ENCODE results near the gene MAP7D2. TPM values are rescaled to one million over a fixed set of nuclear protein-coding genes. Genes with fewer than 3 reads are reported as not detected.
A peak's percentile ranks its signal among the peaks of the same experiment; 100 is the strongest.

The MAP7D2 gene
- total and polyA plus RNA-seq, 9 of the 15 experiments (the other 6 are each of a cell fraction or from before 2014, with no cell fraction given) = 0.01 to 0.04 (median 0.03) TPM; not detected in 4

- TF ChIP-seq SFPQ (IDR thresholded peaks at IDR 0.05; ENCODE audit: low read depth, low read length) (no peak), HDAC1 (IDR thresholded peaks at IDR 0.05) (peak in 1 of 2 experiments; percentile 66; a peak in 2 of 4 replicates), LCOR (CRISPR knock-in tag; IDR thresholded peaks at IDR 0.05) (no peak), ZNF143 (CRISPR knock-in tag; IDR thresholded peaks at IDR 0.05) (no peak), POLR2G (IDR thresholded peaks at IDR 0.05; ENCODE audit: low read depth, low read length) (peak; percentile 96), ZNF124 (CRISPR knock-in tag; IDR thresholded peaks at IDR 0.05) (no peak), TBL1XR1 (IDR thresholded peaks at IDR 0.05; ENCODE audit: low read length in 2 of 2) (no peak), FOXK2 (conservative IDR thresholded peaks at IDR 0.05 in 1 of 2, IDR thresholded peaks at IDR 0.05 in 1 of 2; ENCODE audit: low read depth in 2 of 2) (peak; percentile 57 to 80; a peak in 3 of 4 replicates), MTA2 (IDR thresholded peaks at IDR 0.05; ENCODE audit: low read depth) (no peak), PHF8 (IDR thresholded peaks at IDR 0.05; ENCODE audit: borderline replicate concordance, low read length) (peak; percentile 55; the same call in 1 of the 2 replicates), HNRNPK (IDR thresholded peaks at IDR 0.05; ENCODE audit: low read depth, low read length, poor library complexity, severe bottlenecking) (no peak), SLC30A9 (CRISPR knock-in tag; IDR thresholded peaks at IDR 0.05) (no peak), HMG20B (CRISPR knock-in tag; IDR thresholded peaks at IDR 0.05) (no peak), HSF4 (CRISPR knock-in tag; IDR thresholded peaks at IDR 0.05; ENCODE audit: borderline replicate concordance) (no peak), GABPB2 (CRISPR knock-in tag; conservative IDR thresholded peaks at IDR 0.05) (no peak), ZBTB43 (CRISPR knock-in tag; IDR thresholded peaks at IDR 0.05) (no peak), CCAR2 (IDR thresholded peaks at IDR 0.05; ENCODE audit: low read depth, low read length) (no peak), ADNP (tag; IDR thresholded peaks at IDR 0.05) (no peak), BDP1 (IDR thresholded peaks at IDR 0.05; ENCODE audit: insufficient read depth, insufficient read length) (no peak), L3MBTL2 (IDR thresholded peaks at IDR 0.05) (no peak), ZBTB17 (CRISPR knock-in tag; IDR thresholded peaks at IDR 0.05) (no peak), CBX8 (IDR thresholded peaks at IDR 0.05; ENCODE audit: borderline replicate concordance, extremely low read depth, low read depth, low read length, poor library complexity, severe bottlenecking) (no peak), MYC (IDR thresholded peaks at IDR 0.05; ENCODE audit: low read depth, low read length) (peak; percentile 26; the same call in 1 of the 2 replicates), MYC (CRISPR knock-in tag; IDR thresholded peaks at IDR 0.05; ENCODE audit: borderline replicate concordance, low read depth) (peak; percentile 92; the same call in 1 of the 2 replicates), FOSL1 (tag; conservative IDR thresholded peaks at IDR 0.05) (peak; percentile 41; the same call in 1 of the 2 replicates), GTF2A2 (tag; IDR thresholded peaks at IDR 0.05) (no peak)
These were observed 24.8 kb upstream of the MAP7D2 start, which contains the start of gene EIF1AX (continued) for GRCh38 chrX:20141281-20142220.
